Measurements from ENCODE around the gene CDNF.

GRCh38 chr10:14875941-14876340, 38.1 kb upstream of the CDNF start:
- TF ChIP-seq, protein P1, sequence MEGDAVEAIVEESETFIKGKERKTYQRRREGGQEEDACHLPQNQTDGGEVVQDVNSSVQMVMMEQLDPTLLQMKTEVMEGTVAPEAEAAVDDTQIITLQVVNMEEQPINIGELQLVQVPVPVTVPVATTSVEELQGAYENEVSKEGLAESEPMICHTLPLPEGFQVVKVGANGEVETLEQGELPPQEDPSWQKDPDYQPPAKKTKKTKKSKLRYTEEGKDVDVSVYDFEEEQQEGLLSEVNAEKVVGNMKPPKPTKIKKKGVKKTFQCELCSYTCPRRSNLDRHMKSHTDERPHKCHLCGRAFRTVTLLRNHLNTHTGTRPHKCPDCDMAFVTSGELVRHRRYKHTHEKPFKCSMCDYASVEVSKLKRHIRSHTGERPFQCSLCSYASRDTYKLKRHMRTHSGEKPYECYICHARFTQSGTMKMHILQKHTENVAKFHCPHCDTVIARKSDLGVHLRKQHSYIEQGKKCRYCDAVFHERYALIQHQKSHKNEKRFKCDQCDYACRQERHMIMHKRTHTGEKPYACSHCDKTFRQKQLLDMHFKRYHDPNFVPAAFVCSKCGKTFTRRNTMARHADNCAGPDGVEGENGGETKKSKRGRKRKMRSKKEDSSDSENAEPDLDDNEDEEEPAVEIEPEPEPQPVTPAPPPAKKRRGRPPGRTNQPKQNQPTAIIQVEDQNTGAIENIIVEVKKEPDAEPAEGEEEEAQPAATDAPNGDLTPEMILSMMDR (IDR thresholded peaks at IDR 0.05) = no peak
- TF ChIP-seq POLR2AphosphoS5 (IDR thresholded peaks at IDR 0.05) (no peak), POLR2A (IDR thresholded peaks at IDR 0.05) (no peak)
